HG02588 (cell line): ENCODE data around the gene PPARGC1A.

ENCODE experiments used
- ATAC-seq: cut with Tn5 transposase; IDR thresholded peaks from one replicate; pipeline ENCODE4 v1.9.1; 2021; ENCODE audit warnings: mild to moderate bottlenecking, moderate library complexity; ENCODE audit not compliant: unreplicated experiment

PPARGC1A gene

DNA sequence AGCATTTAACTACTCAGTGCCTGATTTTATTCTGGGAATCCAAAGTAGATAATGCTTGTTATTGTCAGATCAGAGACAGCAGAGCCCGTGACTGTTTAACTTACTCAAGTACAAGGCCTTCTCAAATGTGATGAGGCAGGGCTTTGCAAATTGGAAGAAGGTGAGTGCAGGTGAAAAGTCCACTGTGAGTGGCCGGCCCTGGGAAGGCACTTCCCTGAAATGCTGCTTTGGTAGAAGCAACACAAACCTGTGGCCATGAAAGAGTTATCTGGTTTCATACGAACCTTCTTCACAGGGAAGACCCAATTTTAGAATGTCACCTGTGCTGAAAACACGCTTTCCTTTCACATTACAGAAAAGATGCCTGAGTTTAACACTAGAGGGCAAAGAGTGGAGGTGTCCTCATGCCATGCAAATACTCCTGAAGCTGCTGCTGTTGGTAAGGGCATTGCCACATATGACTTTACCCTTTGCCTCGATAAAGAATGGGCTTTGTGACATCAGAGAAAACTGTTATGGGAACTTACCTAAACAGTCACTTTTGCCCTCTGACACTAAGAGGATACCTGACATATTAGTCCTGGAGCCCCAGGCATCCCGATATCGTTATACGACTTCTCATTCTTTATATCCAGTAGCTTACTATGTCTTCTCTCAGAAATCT, 8.0 kb downstream of the PPARGC1A start:
- ATAC-seq: no peak

DNA sequence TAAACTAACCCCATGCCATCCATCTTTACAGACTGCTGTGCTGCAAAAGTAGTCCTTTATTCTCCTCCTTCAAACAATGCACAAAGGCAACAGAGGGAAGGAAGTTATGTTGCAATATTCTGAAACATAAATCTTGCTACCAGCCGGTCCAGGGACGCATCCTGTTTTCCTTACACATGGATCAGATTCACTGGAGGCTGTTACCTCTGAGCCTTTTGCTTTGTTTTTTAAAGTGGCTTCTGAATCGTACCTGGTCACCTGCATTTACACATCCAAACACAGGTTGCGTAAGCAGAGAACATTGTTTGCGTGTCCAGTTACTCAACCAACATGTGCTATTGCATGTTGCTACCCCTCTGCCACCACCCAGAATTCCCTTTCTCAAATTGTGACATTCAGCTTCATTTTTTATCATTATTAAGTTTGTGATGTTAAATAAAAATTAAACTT, 8.8 kb downstream of the PPARGC1A start:
- ATAC-seq: no peak

DNA sequence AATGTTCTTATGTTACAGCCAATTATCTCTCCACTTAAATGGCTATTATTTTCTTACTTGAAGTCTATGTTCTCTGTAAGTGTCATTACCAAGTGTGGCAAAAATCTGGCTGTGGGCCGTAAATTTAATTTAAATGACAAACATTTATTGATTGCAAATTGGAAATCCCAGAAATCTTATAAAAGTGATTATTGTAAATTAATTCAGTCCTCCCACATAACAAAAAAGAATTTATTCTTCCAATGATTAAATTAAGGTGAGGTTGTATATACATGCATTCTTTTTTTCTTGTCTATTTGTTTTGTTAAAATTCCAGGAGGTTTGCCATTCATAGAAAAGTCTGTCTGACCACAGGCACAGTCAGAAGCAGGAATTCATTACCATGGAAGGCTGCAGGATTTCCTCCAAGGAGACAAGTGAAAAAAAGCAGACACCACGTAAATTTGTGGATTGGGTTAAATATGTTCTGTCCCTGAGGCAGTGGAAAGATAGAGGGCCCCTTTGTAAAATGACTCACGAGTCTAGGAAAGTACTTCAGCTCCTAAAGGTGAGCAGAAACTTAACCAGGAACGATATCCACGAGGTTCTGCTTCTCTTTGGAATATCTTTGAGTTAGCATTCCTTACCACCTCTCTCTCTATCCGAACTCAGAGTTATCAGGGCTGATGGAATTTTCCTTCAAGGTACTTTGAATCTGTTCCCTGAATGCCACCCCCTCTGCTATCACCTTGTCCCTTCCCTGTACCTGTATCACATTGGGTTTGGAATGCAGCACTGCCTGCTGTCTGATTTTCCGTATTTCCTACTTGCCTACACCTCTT, 10.7 kb downstream of the PPARGC1A start:
- ATAC-seq: no peak

DNA sequence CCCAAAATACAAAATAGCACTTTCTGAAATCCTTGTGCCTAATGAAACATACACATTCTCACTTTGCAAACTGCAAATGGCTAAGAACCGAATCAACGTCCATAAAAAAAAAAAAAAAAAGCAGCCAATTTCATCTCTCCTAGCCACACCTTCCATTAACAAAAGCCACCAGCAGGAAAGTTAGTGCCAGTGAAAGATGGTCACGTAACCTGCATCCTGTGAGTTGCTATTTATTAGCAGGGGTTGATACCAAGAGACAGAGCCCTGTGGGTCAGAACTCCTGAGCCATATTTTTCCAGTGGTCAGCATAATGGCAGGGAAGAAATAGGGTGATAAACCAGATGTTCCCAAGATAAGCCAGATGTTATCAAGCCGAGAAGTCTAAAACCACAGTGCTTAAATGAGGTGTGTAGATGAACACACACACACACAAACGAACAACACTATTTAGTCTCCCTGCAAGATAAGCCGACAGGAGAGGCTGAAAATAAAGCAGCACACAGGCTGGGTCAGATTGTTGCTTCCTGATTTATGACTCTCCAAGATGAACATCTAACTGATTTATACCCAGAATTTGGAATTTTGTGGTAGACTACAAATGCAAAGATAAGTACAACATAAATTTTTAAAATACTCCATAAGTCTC, 11.5 kb downstream of the PPARGC1A start:
- ATAC-seq: no peak

DNA sequence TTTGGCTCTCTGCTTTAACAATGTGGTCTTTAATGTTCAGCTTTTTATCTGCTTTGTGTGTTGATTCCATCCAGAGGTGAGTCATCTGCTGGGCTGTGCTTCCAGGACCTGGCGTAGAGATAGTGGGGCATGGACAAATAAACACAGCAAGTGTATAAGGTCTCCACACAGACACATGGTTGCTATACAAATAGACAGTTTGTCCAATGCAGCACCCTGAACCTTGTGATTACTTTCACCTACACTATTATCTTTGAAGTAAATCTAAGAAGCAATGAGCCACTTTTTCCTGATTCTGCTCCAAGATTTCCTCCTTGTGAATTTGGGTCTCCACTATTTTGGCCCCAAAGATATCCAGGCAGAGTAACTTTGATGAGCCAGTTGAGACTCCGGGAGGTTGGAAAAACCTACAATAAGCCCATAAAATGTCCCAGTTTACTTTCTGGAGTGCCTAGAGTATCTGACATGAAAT, 12.1 kb downstream of the PPARGC1A start:
- ATAC-seq: no peak

DNA sequence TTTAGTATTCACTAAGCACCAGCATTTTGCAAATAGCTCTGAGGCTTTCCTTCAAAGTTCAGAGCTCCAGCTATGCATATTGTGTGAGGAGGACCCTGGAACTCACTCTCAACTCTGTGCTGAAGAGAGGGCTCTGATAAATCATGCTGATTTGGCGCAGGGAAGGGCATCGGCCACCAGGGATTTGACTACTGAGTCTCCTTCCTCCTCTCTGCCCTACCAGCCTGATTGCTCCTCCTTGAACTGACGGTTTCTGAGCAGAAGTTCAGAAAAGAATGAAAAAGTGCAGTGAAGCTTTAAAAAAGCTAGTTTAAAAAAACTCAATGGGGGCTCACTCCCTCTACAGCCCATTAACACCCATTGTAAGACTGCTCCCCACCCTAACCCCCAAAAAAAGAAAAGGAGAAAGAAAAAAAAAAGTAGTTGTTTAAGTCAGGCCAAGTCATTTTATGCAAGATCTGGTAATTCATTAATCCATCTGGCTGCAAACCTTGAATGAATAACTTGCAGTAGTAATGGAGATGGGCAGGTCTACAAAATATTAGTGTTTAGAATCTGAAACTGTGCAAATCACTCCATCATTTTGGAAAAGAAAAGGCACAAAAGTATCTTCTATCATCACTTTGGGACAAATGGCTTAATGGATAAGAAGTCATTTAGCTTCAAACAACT, 13.3 kb downstream of the PPARGC1A start:
- no peak for ATAC-seq

DNA sequence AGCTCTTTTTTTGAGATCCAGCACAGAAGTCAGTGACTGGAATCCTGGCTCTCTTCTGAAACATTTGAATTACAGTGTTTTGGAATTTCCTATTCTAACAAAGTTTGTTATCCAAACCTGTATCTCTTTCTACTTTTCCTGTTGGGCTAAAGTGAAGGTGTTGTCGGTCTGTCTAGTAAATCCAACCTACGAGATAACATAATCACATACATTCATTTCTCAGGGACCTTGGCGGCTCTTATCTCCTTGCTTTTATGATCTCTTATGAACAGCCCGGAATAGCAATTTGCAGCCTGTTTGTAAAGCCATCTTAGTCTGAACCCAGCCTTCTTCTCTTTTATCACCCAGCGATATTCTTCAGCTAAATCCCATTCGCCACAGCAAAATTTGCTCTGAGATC, 14.5 kb downstream of the PPARGC1A start:
- no peak for ATAC-seq

DNA sequence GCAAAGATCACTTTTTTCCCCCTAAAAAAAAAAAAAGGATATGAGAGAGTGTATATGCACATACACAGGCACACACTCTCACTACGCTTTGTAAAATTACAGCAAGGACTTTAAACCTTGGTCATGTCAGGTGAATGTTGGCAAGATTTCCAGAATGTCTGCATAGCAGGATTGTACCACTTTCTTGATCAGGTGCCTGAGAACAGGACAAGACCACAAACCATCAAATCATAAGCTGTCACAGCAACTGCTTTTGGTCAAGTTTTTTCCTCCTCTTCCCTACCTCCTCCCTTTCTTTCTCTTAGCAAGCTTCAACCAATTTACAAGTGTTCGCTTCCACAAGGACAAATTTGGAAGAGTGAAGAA, 15.3 kb downstream of the PPARGC1A start:
- no peak for ATAC-seq

DNA sequence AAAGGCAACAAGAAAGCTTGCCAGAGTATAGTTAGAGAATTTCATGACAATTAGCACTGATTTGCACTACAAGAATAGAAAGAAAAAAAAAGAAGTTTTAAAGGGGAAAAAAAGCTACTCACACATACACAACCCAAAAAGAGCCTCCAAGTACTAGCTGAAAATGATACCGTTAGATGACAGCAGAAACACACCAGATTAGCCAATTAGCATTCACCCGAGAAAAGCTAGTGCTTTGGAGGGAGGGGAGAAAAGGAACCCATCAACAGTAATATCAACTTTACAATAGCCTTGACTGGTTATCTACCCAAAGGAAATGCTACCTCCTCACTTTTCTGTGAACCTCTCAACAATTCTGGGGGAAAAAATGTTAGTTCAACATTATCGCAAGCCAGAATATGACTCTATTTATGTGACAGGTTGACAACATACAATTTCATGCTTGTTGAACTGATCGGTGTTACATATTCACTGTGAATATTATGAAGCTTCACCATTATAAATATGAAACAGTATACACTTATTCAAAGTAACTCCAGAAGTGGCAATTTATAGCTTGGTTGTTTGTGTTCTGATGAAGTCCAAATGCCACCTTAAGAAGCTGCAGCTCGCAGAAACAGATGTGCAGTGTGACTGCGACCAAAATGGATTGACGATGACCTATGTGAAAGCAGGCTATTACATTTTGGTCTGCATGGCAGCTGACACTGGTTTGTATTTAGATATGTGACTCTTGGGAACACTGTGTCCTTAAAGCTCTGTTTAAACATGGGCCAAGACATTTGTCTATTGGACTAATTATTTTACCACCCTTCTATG, 15.9 kb downstream of the PPARGC1A start:
- ATAC-seq: no peak

DNA sequence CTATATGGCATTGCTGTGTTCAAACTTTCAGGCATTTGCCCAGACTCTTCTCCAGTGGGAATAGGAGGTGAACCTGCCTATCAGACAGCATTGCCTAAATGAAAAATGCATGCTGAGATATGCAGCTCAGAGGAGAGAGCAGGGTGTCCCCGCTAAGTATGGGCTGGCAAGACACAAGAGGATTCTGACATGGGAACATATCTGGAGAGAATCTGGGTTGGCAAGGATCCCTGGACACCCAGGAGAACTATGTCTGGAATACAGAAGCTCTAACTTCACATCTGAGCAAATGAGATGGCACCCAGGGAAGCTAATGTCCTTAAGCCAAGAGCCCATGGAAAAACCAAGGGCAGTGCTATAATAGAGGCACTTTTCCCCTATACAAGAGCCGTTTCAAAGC, 18.4 kb downstream of the PPARGC1A start:
- ATAC-seq: no peak

DNA sequence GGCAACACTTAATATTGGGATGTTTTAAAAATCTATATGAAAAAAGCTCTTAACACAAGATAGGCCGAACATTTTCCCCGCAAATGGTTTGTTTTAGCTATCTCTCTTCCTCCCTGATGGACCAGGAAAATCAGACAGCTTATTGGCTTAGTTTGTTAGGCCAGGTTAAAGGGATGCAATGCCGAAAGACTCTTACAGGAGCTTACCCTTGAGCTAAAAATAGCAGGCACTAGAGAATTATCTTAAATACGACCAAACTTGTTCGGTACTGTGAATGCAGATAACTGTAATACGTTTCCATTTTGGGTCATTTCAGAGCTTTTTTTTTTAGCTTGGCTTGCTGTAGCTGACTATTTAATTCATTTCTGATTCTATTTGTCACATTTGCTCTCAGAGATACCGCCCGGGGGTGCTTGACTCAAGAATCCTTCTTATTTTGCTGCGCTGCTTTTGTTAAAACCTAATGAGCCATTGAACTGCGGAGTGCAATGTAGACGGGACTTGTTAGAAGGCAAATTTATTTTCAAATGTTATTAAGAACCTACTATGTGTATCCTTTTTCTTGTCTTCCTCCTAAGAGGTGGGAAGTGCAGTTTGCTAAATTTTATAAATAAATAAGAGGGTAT, 23.3 kb downstream of the PPARGC1A start:
- ATAC-seq: no peak

DNA sequence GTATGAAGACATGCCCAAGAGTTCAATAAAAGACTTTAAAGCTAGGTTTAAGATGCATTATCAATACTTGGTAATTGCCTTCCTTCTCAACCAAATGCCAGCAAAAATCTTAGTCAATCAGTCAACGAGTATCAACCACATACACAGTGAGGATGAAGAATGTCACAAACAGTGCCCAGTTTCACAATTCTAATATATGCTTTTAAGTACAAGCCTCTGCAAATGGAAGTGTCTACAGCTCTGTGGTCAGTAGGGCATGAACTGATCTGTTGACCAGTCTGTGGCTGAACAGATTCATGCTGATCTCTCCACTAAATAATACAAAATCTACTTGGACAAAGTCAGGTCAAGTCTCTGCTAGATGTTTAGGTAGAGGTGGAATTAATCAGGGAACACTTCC, 27.9 kb downstream of the PPARGC1A start:
- no peak for ATAC-seq

DNA sequence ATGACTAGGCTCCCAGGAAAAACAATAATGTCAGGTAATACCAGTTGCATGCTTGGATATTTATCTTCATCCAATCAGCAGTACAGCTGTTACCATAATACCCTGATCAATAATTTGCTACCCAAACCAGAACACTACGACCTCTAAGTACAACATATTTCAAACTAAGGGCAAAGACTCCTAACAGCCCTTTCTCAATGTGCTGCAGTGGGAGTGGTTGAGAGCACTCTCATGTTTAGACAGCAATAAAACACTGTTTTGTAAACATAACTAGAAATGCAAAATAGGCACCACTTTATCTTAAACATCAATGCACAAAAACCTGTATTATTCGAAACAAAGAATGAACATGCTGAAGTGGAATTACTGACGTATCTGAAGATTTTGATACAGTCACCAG, 28.9 kb downstream of the PPARGC1A start:
- ATAC-seq: no peak

DNA sequence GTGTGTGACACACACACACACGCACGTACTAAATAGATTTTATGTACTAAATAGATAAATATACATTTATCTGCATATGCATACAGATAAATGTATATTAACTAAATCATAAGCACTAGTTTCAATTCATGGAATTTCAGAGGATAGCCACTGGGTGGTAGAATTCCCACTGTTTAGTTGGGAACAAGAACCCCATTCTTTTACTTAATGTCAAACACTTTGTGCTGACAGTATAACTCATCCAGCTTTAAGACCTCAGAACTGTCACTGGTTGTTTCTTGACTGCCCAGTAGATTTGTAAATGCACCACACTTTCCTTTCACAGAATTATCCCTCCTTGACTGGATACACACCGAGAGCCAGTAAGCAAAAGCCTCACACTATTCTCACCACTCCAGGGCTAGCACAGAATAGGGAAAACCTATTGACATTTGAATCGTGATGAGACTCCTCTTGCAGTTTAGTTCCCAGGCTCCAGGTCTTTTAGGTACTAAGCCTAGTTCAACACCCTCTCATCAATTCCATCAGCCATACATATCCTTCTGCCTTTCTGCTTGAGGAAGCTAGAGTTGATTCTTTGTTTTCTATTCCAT, 32.4 kb downstream of the PPARGC1A start:
- ATAC-seq: no peak

DNA sequence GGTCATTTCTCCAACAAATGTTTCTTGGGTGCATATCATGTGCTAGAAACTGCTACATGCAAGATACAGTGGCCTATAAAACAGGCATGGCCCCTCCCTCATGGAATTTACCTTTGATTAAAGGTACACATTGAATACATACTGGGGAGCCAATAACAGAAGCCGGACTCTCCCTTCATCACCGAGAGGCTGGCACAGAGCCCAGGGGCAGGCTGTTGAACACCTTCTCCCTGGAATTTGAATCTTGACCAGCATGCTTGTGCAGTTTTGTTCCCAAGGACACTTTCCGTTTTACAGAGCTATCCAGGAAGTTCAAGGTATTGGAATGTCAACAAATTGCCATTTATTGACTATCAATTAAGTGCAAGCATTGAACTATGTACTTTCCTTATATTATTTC, 33.2 kb downstream of the PPARGC1A start:
- ATAC-seq: no peak

DNA sequence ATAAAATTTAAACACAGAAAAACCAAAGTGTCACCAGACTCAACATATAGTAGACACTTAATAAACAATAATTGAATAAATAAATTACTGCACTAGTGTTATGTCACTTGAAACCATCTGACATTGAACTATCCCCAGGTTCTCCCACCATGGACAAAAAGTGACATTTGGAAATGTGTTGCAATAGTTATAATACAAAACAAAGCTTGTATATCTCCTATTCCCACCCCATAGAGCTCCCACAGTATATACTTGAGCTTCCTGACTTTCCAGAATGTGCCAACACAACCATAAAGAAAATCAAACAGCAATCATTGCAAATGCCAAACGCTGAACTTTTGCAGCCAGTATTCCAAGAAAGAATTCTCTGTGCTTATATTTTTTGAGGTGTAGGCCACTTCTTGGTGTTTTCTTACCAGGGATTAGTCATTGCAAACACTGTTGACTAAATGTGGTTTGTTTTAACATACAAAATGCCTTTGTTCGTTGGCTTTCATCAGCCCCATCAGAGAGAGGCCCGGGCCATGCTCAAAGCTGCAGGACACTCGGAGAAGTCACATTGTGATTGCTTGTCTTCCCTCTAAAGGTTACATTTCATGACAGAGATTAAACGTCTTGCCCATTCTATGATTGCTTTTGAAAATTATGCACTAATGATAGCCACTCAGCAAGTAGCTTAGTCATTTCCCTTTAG, 33.8 kb downstream of the PPARGC1A start:
- no peak for ATAC-seq

DNA sequence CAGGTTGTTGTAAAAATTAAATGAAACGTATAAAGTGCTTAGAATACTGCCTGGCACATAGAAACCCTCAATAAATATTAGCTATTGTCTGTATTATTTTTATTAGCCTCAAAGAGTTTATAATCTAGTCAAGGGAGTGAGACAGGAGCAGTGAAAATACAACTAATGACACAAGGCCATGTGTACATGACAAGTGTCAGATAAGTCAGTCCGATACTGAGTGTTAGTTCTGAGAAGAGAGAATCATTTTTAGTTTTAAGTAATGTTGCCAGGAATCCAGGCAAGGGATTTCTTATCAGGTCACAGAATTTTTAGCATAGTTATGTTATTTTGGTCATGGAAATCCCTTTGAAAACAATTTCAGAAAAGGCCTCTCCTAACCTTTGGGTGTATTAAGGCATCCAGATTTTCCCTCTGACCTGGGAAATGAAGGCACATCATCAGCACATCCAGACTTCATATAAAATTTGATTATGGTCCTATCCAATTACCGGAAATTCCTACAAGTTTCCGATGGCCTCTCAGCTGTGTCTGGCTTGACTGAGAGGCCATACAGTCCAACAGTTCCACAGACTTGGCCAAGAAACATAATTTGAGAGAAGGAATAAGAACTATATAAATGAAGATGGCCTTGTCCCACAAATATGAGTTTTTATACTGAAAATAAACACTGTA, 35.7 kb downstream of the PPARGC1A start:
- no peak for ATAC-seq

DNA sequence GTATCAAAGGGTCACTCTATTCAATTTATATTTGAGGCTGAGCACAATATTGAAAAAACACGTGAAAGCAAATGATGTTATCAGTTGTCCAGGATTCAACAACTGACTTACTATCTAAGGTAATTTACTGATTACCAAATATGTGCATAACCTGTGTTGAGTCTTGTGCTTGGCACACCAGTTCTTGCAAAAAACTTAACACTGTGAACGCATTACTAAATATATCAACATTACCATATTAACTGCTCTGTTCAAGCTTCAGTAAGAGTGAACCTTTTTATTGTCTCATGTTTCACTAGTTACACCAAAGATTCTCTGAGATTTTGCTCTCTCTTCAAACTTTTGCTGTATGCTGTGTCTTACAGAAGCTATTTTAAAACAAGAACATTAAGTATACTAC, 38.4 kb downstream of the PPARGC1A start:
- no peak for ATAC-seq

DNA sequence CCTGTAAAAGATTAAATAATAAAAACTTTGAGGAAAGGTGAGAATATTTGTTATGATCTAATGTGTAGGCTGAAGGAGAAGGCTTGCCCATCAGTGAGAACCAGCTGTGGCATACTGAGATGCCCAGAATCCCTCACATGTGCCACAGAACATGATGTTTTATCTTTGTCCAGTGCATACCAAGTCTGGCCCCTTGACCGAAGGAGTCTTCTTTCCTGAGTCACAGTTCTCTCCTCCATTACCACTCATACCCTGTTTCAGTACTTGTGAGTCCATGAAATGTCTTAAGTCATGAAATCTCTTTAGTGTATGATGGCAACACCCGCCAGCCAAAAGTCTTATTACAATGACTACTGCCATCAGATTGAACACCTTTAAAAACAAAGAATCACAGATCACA, 42.7 kb downstream of the PPARGC1A start:
- no peak for ATAC-seq
